Activated B cell treated with CpG ODN at 0.5 μM for 24 hours (primary cell): ENCODE data around the gene SLC25A42. TPM values are rescaled to one million over a fixed set of nuclear protein-coding genes. Genes with fewer than 3 reads are reported as not detected.

Experiments used
- ATAC-seq: fragments of 200-7000 bp; cut with Tn5 transposase; one replicate; pipeline ENCODE4 v1.10.0; 2021; ENCODE audit warnings: low read depth, mild to moderate bottlenecking, moderate library complexity
- CTCF ChIA-PET: fragments of 350-600 bp; sonication (Branson Sonifier 250); formaldehyde crosslinking; loops from one replicate; lab custom pipeline; 2021; ENCODE audit warnings: antibody characterized with exemption; lab: Charles Lee
- POLR2A ChIA-PET: fragments of 350-600 bp; sonication (Branson Sonifier 250); formaldehyde crosslinking; loops from one replicate; lab custom pipeline; 2021; ENCODE audit warnings: antibody characterized with exemption; lab: Charles Lee
- DNase-seq: peaks from one replicate; pipeline ENCODE4 v3.0.0; 2022
- H3K27ac Mint-ChIP-seq: one replicate; pipeline ENCODE4 v1.8.0; 2020; ENCODE audit warnings: mixed read lengths
- H3K27me3 Mint-ChIP-seq: one replicate; pipeline ENCODE4 v1.8.0; 2021; ENCODE audit warnings: mixed read lengths
- H3K36me3 Mint-ChIP-seq: one replicate; pipeline ENCODE4 v1.8.0; 2021; ENCODE audit warnings: low read depth, mixed read lengths
- H3K4me1 Mint-ChIP-seq: one replicate; pipeline ENCODE4 v1.8.0; 2021; ENCODE audit warnings: mixed read lengths
- H3K4me3 Mint-ChIP-seq: one replicate; pipeline ENCODE4 v1.8.0; 2020; ENCODE audit warnings: mild to moderate bottlenecking, mixed read lengths
- H3K9me3 Mint-ChIP-seq: one replicate; pipeline ENCODE4 v1.8.0; 2020; ENCODE audit warnings: mixed read lengths
- intact Hi-C: fragments of 100-400 bp; cut with micrococcal nuclease; formaldehyde crosslinking; loops from one replicate; pipeline ENCODE4 v1.15.1; 2024
- total RNA-seq: library from RNA; stranded (reverse); gene quantifications from 2 replicates; pipeline ENCODE4 v1.2.3, GENCODE V29; 2022
- TF ChIP-seq, protein P1 (sequence below): fragments of 200-600 bp; IDR thresholded peaks from one replicate; pipeline ENCODE4 v1.8.0; 2022; ENCODE audit warnings: antibody characterized with exemption, mild to moderate bottlenecking

The SLC25A42 gene
- total RNA-seq, 1 donor from 2014 or later: 17.5 TPM

DNA sequence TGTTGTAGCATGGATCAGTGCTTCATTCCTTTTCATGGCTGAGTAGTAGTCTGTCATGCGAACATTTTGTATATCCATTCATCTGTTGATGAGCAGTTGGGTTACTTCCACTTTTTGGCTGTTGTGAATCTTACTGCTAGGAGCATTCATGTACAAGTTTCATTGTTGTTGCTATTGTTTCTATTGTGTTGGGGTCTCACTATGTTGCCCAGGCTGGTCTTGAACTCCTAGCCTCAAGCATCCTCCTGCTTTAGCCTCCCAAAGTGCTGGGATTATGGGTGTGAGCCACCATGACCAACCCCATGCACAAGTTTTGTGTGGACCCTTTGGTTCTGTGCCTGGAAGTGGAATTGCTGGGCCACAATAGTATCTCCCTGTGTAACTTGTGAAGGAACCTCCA lies 15.8 kb downstream of the SLC25A42 start:
- ATAC-seq (no peak), DNase-seq (no peak)
- H3K36me3 Mint-ChIP-seq: peaks cover 63% of the 10 kb centered on the region
- no peak overlapping the region for H3K4me3 Mint-ChIP-seq
- ChIA-PET POLR2A (no interaction called here), CTCF (no interaction called here)
- H3K4me1 Mint-ChIP-seq: peaks cover 34% of the 10 kb centered on the region
- TF ChIP-seq, protein P1, sequence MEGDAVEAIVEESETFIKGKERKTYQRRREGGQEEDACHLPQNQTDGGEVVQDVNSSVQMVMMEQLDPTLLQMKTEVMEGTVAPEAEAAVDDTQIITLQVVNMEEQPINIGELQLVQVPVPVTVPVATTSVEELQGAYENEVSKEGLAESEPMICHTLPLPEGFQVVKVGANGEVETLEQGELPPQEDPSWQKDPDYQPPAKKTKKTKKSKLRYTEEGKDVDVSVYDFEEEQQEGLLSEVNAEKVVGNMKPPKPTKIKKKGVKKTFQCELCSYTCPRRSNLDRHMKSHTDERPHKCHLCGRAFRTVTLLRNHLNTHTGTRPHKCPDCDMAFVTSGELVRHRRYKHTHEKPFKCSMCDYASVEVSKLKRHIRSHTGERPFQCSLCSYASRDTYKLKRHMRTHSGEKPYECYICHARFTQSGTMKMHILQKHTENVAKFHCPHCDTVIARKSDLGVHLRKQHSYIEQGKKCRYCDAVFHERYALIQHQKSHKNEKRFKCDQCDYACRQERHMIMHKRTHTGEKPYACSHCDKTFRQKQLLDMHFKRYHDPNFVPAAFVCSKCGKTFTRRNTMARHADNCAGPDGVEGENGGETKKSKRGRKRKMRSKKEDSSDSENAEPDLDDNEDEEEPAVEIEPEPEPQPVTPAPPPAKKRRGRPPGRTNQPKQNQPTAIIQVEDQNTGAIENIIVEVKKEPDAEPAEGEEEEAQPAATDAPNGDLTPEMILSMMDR: no peak
- H3K27me3 Mint-ChIP-seq: no peaks in the 10 kb centered on the region
- no peaks in the 10 kb centered on the region for H3K9me3 Mint-ChIP-seq
- intact Hi-C loops: no loop called here
- no peak overlapping the region for H3K27ac Mint-ChIP-seq

DNA sequence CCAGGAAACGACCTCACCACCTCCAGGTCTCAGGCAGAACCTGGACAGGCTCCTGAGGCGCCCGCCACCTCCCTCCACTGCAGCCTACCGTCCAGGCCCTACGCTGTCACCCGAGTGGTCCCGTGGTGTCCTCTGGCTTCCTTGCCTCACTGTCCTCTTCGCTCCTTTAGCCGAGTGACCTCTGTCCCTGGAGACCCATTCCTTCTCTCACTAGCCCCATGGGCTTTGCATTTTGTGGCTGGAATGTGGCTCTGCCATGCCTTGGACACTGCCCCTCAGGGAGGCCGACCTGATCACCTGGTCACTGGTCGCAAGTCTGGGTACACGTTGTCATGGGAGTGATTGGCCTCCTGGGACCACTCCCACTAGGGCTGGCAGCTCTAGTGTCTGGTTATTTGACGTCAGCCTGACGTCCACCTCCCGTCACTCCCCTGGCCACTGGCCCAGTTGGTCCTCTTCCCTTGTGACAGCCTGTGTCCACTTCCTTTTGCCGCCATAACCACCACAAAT lies 17.9 kb downstream of the SLC25A42 start:
- TF ChIP-seq, protein P1: no peak
- DNase-seq: no peak
- H3K9me3 Mint-ChIP-seq: no peaks in the 10 kb centered on the region
- ATAC-seq: no peak
- H3K4me3 Mint-ChIP-seq: no peak overlapping the region
- ChIA-PET CTCF (no interaction called here), POLR2A (no interaction called here)
- H3K36me3 Mint-ChIP-seq: peaks cover 48% of the 10 kb centered on the region
- H3K27ac Mint-ChIP-seq: peak overlapping the region; percentile 37
- peaks cover 28% of the 10 kb centered on the region for H3K4me1 Mint-ChIP-seq
- H3K27me3 Mint-ChIP-seq: no peaks in the 10 kb centered on the region
- intact Hi-C loops: no loop called here

- no peak overlapping the region for H3K27ac Mint-ChIP-seq
Measured at GRCh38 chr19:19083413-19084178, 19.8 kb downstream of the SLC25A42 start.

GRCh38 chr19:19087676-19088075 lies 23.9 kb downstream of the SLC25A42 start:
- Mint-ChIP-seq H3K4me3 (no peak overlapping the region), H3K36me3 (peaks cover 27% of the 10 kb centered on the region), H3K27ac (peak overlapping the region; percentile 70), H3K9me3 (no peaks in the 10 kb centered on the region), H3K27me3 (no peaks in the 10 kb centered on the region), H3K4me1 (peaks cover 7% of the 10 kb centered on the region)
- TF ChIP-seq, protein P1: no peak
- intact Hi-C loops: no loop called here
- POLR2A ChIA-PET: no interaction called here
- CTCF ChIA-PET: no interaction called here
- DNase-seq (no peak), ATAC-seq (no peak)

More at GRCh38 chr19:19083413-19084178, 19.8 kb downstream of the SLC25A42 start:
- DNase-seq: no peak
- Mint-ChIP-seq H3K4me1 (peaks cover 24% of the 10 kb centered on the region), H3K27me3 (no peaks in the 10 kb centered on the region), H3K4me3 (no peak overlapping the region), H3K9me3 (no peaks in the 10 kb centered on the region), H3K36me3 (peaks cover 35% of the 10 kb centered on the region)
- ChIA-PET POLR2A (no interaction called here), CTCF (no interaction called here)
- ATAC-seq: no peak
- TF ChIP-seq, protein P1: no peak
- intact Hi-C loops: no loop called here

GRCh38 chr19:19094513-19094912 lies 30.7 kb downstream of the SLC25A42 start:
- H3K27ac Mint-ChIP-seq: no peak overlapping the region
- no peaks in the 10 kb centered on the region for H3K27me3 Mint-ChIP-seq
- ATAC-seq (no peak), DNase-seq (no peak)
- H3K4me1 Mint-ChIP-seq: no peaks in the 10 kb centered on the region
- POLR2A ChIA-PET: no interaction called here
- H3K9me3 Mint-ChIP-seq: no peaks in the 10 kb centered on the region
- H3K36me3 Mint-ChIP-seq: peaks cover 32% of the 10 kb centered on the region
- TF ChIP-seq, protein P1: no peak
- no peak overlapping the region for H3K4me3 Mint-ChIP-seq
- intact Hi-C loops: no loop called here
- CTCF ChIA-PET: no interaction called here
